Right hindlimb (tissue), 1 donor: ENCODE data around the gene USP49.

Experiments
- DNase-seq: peaks from one replicate; pipeline ENCODE4 v3.0.0-alpha.2; 2018

The USP49 gene

DNA sequence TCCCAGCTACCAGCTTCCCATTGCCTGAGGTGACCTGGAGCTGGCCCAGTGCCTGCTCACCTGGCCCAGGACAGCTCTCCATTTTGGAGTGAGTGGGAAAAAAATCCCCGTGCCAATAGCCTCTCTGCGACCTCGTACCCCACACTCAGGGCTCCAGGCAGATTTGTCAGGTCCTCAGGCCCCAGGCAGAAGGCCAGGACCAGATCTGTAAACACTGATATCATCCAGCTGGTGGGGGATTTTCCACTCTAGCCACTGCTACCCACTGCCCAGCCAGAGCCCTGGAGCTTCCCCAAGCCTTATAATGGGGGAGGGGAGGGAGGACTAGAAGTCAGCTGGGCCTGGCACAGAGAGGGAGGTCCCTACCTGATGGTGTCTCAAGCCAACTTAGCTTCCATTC, 146.6 kb downstream of the USP49 start:
- no peak for DNase-seq

- no peak for DNase-seq
Measured at GRCh38 chr6:41748102-41748477, 147.1 kb downstream of the USP49 start.

- no peak for DNase-seq
Measured at GRCh38 chr6:41747256-41748101, 147.7 kb downstream of the USP49 start, which contains the start of gene PGC. TSS of gene PGC (minus strand) at chr6:41747397. CDS start at chr6:41747334, 63 bp downstream.

DNA sequence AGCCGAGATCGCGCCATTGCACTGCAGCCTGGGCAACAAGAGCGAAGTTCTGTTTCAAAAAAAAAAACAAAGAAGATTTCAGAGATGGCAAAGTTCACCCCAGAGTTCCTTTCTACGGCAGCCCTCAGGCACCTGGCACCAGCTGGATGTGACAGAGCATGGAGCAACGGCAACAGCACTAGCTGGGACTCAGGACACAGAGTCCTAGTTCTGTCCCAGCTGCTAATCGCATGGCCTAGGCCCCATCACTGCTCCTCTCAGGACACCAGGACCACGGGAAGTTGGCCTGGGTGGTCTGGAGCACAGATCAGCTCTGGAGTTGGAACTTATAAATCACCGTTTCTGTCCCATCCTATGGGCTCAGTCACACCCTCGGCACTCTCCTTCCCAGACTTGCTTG, 149.1 kb downstream of the USP49 start:
- no peak for DNase-seq

GRCh38 chr6:41744236-41744787, 150.9 kb downstream of the USP49 start:
- no peak for DNase-seq

DNA sequence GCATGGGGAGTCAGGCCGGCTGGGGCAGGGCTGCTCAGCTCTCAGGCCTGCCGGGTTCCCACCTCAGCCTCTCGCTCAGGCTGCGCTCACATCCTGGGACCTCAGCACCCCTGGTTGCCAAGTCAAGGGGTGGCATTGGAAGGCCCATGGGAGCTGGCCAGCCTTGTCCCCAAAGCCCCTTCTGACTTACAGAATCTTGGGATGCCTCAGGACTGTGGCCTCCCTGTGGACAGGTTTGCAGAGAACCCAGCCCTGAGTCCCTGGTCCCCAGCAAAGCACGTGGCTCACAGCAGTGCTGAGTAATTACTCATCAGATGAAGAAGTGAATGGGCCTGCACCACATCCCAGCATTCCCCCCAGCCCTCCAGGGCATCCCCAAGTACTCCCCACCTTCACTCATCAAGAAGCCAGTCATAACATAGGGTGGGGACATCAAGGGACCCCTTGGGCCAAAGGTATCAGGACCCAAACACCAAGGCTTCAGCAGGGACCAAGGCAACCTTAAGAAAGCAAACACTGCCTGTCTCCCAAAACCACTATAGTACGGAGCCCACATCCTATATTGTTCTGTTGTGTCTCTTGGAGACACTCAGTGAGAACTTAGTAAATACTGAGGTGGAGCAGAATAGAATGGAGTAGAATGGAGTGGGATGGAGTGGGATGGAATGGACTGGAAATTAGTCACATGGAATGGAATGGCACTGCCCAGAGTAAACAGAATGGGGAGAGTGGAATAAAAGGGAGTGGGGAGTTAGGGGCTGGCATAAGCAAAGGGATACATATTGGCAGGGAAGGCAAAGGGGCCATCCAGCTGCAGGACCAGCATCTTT, 151.6 kb downstream of the USP49 start:
- no peak for DNase-seq

DNA sequence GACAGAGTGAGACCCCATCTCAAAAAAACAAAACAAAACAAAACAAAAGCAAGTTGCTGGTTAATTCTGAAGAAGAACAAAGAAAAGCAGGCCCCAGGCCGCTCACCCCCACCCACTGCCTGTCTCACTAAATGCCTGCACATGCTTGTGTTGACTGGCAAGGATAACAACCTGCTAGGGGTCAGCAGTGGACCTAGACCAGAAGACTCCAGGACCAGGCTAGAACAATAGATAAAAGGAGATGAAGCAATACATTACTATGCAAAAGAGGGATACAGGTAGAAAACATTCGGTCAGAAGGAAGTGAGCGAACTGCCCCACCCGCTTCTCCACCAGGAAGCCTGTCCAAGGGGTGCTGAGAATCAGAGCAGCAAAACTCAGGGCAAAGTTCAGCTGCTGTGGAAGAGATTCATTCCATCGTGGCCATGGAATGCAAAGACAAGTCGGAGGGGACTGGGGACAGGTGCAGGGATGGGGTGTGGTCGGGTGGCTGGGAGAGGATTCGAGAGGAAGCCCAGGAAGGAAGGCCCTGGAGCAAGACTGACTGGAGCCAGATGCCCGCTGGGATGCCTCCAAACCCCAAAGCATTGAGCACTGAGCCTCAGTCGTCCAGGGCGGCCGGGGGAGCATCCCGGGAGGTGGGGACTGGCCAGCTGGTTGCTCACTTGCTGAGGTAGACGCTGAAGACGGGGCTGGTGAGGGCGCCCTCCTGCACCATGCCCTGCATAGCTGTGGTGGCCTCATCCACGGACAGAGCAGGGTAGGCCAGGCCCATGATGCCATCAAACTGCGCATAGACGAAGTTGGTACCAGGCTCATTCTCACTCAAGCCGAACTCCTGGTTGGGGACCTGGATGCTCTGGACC, 153.3 kb downstream of the USP49 start:
- no peak for DNase-seq

- no peak for DNase-seq
Measured at GRCh38 chr6:41740366-41741162, 154.6 kb downstream of the USP49 start.
